OCI-M2 (cell line): Measurements from ENCODE around the gene C1S.

ENCODE experiments used
- DNase-seq: peaks from one replicate; lab custom pipeline; 2025; ENCODE audit not compliant: unreplicated experiment; lab: John Stamatoyannopoulos, UW

Gene C1S

DNA sequence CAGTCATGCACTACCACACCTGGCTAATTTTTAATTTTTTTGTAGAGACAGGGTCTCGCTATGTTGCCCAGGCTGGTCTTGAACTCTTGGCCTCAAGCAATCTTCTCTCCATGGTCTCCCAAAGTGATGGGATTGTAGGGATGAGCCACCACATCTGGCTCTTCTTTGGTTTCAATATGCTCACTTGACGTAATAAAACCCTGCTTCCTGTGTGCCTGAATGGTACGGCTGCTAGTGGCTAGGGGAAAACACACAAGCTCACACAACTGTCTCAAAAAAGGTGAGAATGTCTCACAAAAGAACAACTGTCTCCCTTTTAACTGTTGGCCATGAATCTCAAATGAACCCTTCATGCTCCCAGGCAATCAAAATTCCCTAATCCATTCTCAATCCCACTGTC, 15.0 kb downstream of the C1S start:
- no peak for DNase-seq

DNA sequence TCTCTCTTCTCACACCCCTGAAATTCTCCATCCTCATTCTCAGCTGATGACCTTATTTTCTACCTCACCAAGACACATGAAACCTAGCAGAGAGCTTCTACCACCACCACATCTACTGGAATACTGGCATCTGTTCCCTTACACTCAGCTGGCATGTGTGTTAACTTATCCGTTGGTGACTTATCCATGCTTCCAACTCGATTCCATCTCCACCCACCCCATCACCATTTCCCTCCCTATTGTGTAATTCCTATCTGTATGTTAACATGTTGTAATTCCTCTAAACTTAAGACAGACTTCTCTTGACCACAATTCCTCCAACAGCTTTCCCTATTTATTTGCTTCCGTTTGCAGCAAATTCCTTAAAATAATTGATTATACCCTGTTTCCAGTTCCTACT, 15.4 kb downstream of the C1S start:
- no peak for DNase-seq

DNA sequence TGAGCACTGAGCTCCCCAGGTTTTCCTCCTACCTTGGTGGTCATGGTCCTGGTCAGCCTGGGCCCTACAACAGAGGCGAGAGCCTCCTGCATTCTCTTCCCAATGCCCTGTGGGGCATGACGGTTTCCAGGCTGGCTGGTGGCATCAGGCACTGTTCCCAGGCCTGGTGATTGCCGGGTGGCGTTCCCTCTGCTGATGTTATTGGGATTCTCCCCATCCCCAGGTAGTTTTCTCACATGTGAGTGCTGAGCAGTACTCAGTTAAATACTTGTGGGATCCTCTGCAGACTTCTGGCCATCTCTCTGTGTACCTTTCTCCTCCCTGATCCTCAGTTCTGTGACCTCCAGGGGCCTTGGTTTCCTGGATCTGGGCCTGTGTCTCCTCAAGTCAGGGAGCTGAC, 16.0 kb downstream of the C1S start:
- no peak for DNase-seq

DNA sequence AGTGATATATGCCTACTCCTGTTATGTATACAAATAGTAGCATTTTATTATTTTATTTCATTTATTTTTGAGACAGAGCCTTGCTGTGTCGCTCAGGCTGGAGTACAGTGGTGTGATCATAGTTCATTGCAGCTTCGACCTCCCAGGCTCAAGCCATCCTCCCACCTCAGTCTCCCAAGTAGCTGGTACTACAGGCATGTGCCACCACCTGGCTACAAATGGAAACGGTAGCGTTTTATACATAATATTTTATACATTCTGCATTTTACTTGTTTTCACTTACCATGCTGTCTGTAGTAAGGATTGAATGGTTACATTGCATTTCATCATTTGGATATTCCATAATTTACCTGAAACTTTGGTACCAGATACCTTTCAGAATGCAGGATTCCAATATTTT, 17.6 kb downstream of the C1S start:
- DNase-seq, result no peak

DNA sequence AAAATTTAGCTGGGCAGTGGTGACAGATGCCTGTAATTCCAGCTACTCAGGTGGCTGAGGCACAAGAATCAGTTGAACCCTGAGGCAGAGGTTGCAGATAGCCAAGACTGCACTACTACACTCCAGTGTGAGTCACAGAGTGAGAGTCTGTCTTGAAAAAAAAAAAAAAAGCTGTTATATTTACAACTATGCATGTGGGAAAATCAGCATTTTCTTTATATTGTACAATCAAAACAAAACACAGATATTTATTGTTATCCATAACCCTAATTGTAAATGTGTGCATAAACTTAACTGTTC, 19.3 kb downstream of the C1S start:
- no peak for DNase-seq

DNA sequence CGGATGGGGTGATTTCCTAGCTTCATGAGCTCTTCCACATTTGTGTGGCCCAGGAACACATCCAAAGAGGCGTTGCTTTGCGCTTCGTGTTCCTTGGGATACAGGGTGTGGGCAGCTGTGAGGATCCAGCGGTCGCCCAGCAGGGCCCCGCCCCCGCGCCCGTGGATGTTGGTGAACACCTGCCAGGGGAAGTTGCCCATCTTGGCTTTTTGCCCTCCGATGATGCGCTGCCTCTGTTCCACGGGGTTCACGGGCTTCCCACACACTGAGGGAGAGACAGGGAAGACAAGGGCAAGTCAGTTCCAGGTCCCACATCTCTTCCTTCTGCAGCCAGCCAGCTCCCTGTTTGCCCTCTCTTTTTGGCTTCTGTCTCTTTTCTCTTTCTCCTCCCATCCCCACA, 20.5 kb downstream of the C1S start:
- no peak for DNase-seq

DNA sequence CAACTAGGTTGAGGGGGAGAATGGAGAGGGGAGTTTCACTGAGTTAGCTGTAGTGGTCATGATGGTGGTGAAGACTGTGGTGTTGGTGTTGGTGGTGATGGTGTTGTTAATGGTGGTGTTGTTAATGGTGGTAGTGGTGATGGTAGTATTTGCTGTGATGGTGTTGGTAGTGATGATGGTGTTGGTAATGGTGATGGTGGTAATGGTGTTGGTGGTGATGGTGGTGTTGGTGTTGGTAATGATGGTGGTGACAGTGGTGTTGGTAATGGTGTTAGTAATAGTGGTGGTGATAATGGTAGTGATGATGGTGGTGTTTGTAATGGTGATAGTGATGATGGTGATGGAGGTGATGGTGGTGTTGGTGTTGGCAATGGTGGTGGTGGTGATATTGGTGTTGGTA, 22.6 kb downstream of the C1S start:
- no peak for DNase-seq

DNA sequence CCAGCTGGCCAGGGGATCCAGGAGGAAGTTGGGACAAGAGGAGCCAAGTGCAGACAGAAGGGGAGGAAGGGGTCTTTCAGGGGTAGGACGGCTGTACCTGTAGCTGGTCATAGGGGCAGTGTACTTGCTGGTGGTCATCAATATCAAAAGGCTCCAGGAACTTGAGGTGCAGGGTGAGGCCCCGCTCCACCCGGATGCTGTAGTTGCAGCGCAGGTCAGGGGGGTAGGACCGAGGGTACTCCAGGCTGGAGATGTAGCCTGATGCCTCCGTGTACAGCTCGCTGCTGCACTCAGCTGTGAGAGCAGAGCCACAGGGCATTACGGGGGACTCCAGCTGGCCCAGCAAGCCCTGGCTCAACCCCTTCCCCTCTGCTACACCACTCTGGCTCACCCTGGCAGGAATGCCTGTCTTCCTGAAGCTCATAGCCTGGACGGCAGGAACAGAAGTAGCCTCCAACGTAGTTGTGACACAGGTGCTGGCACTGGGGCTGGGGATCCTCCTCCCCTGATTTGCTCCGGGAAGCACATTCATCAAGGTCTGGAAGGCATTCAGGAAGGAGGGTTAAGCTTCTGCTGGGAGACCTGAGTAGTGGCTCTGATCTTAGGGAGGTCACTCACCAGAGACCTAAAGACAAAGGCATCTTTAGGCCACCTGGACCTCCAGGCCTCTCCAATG, 28.8 kb downstream of the C1S start:
- DNase-seq, result no peak

DNA sequence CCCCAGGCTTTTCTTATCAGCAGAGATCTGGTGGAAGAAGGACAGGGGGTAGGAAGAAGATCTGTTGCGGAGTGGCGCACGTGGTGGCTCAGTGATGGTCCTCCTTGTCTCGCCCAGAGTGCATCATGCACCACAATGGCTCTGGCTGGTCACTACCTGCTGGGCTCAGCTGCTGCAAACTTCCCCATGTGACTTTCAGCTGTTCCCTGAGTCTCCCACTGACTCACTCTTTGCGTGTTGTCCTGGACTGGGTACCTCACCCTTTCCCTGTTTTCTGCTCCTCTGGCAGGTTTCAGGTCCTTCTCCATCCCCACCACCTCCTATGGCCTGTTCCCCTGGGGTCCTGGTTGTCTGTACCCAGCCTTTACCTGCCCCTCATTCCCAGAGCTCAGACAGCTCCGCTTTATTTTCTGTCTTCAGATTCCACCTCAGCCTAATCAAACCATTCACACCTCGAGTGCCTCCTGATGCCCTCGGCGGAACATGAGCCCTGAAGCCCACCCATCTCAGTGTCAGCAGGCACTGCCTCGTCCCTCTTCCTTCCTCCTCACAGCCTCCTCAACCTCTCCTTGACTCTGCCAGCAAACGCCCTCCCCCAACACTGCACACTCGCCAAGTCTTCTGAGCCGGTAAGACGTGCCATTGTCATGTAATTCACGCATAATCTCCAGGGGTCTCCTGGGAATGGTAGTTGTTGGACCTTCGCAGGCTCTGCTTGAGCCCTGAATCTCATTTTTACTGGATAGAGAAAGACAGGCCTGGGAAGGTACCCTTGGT, 29.9 kb downstream of the C1S start:
- no peak for DNase-seq

DNA sequence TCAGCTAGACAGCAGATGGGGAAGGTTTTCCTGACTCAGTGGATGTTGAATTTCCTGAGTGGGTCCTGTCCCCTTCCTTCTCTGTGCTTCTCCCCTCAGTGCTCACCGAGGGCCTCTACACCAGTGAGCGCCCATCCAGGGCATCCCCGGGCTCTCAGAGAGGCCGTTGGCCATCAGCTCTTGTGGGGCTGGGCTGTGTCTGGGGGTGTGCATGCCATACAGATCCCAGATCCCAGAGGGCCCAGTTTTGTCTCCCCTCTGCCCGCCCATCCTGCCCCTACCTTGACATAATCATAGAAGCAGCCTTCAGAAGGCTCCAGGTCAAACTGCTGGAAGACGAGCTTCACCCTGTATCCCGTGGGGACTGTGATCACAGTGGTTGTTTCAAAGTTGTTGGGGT, 30.7 kb downstream of the C1S start:
- no peak for DNase-seq

DNA sequence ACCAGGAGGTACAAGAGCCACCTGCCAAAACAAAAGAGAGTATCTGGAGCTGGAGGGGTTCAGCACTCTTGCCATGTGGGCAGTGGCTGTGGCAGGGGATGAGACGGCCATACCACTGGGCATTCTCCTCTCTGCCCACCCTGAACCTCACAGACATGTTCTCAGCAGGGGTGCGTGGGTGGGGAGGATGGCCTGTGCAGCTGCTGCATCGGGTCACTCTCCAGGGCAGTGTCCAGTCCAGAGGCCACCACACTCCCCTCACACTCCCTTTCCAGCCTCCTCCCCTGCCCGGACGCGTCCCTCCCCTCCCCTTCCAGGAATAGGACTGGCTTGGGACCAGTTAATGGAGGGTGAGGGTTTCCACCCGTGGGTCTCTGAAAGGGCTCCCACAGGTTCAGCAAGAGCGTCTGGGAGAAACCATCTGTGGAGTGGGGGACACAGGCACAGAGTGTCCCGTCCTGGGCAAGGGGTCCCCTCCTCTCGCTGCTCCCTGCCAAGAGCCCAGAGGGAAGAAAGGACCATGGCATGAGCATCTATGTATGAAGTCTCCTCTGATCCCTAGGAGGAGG, 31.2 kb downstream of the C1S start:
- DNase-seq, result no peak

DNA sequence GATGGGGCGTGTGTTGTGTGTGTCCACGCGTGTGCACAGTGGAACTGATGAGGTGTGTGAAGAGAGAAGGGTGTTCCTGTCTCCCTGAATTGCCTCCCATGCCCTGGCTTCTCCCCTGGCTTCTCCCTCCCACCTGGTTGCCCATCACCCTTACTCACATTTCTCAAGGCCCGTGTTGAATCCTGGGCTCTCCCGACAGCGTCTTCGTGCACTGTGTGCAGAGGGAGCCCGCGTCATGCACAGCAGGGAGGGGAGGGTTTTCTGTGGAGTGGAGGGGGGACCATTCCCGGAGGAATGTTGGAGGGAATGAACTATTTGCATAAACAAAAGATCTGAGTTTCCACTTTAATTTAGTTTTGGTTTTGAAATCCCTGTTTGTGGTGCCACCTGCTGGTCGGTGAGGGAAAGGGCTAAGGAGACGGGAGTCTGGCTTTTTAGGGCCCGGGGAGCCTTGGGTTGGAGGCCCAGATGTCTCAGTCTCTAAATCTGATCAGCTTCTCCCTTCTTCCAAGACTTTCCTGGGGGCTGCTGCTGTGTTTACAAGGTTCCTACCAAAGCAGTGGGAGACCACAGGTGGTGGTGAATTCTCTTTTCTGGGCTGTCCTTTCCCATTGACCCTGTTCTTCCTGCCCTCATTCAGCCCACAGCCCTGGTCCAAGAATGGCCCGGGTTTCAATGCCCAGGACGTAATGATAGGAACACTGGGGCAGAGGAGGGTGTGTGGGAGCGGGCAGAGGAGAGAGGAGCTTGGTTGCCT, 31.9 kb downstream of the C1S start, which contains the start of gene C1R:
Gene C1R, minus strand, starts transcription at position 217 of the 757 bp plus-strand sequence. Its CDS starts 57 bp downstream, at position 160.
- DNase-seq, result no peak

DNA sequence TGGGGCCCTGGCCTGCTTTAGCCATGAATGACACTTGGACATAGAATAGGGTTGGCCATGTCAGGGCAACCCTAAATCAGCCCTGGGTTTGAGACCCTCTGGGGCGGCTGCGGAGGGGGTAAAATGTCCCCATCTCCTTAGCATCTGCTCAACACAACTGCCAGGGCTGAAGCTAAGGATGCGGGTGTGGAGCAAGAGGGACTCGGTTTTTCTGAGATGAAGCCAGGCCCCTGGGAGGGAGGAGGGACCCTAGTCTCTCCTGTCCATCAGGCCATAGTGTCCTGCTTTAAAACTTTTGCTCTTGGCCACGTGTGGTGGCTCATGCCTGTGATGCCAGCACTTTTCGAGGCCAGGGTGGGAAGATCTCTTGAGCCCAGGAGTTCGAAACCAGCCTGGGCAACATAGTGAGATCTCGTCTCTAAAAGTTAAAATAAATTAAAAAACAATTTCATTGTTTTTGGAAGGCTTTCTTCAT, 32.5 kb downstream of the C1S start:
- DNase-seq, result no peak

DNA sequence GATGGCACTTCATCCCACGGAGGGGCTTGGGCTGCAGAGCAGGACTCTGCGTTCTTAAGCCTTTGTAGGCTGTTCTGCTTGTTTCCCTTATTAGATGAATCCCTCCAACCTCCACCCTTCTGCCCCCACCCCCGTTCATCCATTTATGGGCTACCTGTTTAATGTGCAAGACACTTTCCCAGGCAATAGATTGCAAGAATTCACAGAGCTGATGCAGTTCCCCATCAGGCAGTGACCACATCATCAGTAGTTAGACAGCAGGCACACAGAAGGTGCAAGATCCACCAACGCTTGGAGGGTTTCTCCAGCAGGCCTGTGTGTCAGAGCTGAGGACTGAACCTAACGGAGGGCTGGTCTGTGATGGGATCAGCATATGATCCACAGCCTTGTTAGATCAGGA, 33.0 kb downstream of the C1S start:
- no peak for DNase-seq

DNA sequence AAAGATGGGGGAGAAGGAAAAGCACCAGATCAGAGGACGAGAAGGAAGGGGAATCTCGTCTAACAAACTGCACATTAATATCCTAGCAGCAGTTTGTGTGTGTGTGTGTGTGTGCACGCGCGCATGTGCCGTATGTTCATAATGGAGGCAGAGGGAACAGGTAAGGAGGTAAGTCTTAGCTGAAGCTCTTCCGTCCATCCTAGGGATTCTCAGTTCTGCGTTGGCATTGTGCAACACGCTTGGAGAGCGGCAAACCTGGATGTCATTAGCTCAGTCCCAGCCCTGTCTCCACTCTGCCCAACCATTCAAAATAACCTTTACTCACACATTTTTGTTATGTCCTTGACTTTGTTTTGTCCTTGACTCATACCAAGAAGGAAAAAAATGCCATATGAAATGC, 33.4 kb downstream of the C1S start:
- no peak for DNase-seq

DNA sequence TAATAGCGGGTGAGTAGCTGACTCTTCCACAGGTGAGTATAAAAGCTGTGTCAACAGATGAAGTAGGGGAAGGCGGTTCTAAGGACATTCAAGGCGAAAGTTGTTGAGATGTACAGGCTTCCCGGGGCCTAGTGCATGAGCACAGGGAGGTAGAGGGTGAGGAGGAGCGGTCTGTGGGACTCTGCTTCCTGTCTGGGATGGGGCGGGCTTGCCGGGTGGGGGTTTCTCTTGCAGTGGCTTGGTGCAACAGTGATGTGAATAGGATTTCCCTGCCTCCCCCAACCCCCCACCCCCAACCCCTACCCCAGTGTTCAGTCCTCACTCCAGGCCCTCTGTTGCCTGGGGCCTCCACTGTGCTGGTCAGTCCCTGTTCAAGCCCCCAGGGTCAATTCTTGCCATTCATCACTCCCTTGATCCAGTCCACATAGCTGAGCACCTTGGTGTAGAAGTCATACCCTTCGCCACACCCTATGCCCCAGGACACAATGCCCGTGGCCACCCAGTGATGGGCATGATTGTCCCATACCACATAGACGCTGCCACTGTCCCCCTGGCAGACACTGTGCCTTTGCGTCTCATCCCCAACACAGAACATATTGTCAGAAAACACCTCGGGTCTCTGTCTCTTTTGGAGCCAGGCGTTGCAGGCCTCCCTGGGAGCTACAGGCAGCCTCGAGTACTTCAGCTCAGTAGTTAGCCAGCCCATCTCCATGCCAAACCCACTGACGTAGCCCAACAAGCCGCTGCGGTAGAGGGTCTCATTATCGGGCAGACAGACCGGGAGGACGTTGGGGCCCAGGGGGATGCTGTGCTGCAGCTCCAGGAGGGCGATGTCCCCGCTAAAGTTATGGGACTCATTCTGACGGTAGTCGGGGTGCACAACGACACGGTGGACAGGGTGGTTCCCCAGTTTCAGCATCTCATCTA, 35.8 kb downstream of the C1S start:
- DNase-seq, result no peak

DNA sequence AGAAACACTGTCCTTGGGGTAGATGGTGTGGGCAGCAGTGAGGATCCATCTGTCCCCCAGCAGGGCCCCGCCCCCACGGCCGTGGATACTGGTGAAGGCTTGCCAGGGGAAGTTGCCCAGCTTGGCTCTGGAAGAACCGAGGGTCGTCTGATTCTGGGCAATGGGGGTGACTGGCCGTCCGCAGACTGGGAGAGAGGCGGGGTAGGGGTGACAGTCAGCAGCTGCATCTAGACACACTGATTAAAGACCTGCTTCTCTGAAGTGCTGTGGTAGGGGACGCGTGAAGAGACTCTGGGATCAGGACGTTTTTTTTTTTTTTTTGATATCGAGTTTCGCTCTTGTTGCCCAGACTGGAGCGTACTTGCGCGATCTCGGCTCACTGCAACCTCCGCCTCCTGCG, 36.5 kb downstream of the C1S start:
- no peak for DNase-seq

DNA sequence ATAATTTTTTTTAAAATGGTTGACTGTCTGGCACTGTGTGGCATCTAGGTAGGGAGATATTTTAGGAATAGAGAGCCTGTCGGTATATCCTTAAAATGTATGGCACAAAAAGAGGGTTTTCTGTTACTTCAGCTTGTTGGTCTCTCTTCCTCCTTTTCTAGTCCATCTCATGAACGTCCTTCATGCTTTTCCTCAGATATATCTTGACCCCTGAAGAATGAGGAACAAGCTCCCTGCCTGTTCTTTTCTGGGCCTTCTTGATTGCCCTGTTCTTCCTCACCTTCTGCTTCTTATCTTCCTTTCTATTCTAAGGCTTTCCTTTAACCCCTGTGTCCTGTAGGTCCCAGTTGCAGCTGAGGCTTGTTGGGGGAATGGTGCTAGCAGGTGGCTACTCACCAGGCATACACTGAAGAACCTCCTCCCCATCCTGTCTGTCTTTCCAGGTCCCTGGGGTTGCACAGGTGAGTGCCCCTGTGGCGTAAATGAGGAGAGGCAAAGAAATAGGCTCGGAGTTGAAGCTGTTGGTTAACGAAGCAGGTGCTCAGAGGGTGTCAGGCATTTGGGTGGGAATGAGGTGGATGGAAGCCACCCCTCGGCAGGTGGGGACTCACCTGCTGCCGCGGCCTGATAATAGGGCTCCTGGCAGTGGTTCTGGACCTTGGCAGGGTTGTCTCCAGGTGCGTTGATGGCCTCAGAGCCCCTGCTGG, 38.9 kb downstream of the C1S start:
- no peak for DNase-seq

DNA sequence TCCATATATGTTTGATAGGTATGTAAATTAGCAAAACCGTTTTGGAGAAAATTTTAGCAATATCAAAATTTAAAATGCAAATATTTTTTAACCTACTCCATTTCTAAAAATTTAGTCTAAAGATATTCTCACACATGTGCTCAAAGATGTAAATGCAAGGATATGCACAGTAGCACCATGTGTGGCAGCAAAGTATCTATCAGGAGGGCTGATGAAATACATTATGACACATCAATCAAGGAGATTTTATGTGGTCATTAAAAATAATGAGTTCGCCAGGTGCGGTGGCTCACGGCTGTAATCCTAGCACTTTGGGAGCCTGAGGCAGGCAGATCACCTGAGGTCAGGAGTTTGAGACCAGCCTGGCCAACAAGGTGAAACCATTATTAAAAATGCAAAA, 39.7 kb downstream of the C1S start:
- DNase-seq, result no peak

DNA sequence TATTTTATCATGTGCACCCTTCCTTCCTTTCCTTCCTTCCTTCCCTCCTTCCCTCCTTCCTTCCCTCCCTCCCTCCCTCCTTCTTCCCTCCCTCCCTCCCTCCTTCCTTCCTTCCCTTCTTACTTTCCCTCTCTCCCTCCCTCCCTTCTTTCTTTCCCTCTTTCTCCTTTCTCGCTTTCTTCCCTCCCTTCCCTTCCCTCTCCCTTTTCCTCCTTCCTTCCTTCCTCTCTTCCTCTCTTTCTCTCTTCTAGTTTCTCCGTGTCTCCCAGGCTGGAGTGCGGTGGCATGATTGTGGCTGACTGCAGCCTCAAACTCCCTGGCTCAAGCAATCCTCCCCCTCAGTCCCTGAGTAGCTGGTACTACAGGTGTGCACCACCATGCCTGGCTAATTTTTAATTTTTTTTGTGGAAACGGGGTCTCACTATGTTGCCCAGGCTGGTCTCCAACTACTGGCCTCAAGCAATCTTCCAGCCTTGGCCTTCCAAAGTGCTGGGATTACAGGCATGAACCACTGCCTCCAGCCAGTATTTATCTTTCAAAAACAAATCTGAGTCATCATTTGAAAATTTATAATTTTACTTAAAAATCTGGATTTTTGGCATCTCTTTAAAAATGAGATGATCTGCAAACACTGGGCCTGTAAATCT, 40.7 kb downstream of the C1S start:
- DNase-seq, result no peak
